ENCODE data around the gene TMEM38B.
"Not testable (repeated sequence)": the region's sequence is repeated elsewhere in the genome, so short reads cannot be mapped to it uniquely, and the experiment has no call there.

The TMEM38B gene

GRCh38 chr9:105683688-105684275 is 10.6 kb upstream of the TMEM38B start:
- no peak for DNase-seq

- no peak for DNase-seq
Measured at GRCh38 chr9:105686936-105687335, 7.4 kb upstream of the TMEM38B start.

GRCh38 chr9:105690742-105691141 is 3.6 kb upstream of the TMEM38B start:
- peak; percentile 8 to 10 for DNase-seq

- peak; percentile 32 to 41 for DNase-seq
Measured at GRCh38 chr9:105693435-105694189, 729 bp upstream of the TMEM38B start.

GRCh38 chr9:105694848-105695581 is 674 bp downstream of the TMEM38B start:
- peak; percentile 73 to 75 for DNase-seq

GRCh38 chr9:105696219-105696793 is 2.0 kb downstream of the TMEM38B start:
- DNase-seq = no peak

- no peak for DNase-seq
Measured at GRCh38 chr9:105697871-105698270, 3.5 kb downstream of the TMEM38B start.

- no peak for DNase-seq
Measured at GRCh38 chr9:105698348-105698870, 4.1 kb downstream of the TMEM38B start.

- DNase-seq = no peak
Measured at GRCh38 chr9:105700668-105701067, 6.3 kb downstream of the TMEM38B start.

- no peak for DNase-seq
Measured at GRCh38 chr9:105701145-105701544, 6.8 kb downstream of the TMEM38B start.

GRCh38 chr9:105702207-105702606 is 7.9 kb downstream of the TMEM38B start:
- DNase-seq = no peak

- not testable (repeated sequence) for DNase-seq
Measured at GRCh38 chr9:105703638-105704037, 9.3 kb downstream of the TMEM38B start.

GRCh38 chr9:105706156-105706555 is 11.8 kb downstream of the TMEM38B start:
- no peak for DNase-seq

GRCh38 chr9:105708405-105708804 is 14.1 kb downstream of the TMEM38B start:
- no peak for DNase-seq

GRCh38 chr9:105710638-105711037 is 16.3 kb downstream of the TMEM38B start:
- no peak for DNase-seq

- no peak for DNase-seq
Measured at GRCh38 chr9:105711867-105712266, 17.5 kb downstream of the TMEM38B start.

- DNase-seq = no peak
Measured at GRCh38 chr9:105712297-105712696, 18.0 kb downstream of the TMEM38B start.

GRCh38 chr9:105712773-105713172 is 18.4 kb downstream of the TMEM38B start:
- no peak for DNase-seq

GRCh38 chr9:105713260-105714019 is 19.1 kb downstream of the TMEM38B start:
- DNase-seq = no peak

GRCh38 chr9:105714020-105714331 is 19.6 kb downstream of the TMEM38B start:
- no peak for DNase-seq

GRCh38 chr9:105716146-105716545 is 21.8 kb downstream of the TMEM38B start:
- DNase-seq = no peak

GRCh38 chr9:105722099-105722498 is 27.8 kb downstream of the TMEM38B start:
- no peak for DNase-seq

- DNase-seq = no peak
Measured at GRCh38 chr9:105725370-105725769, 31.0 kb downstream of the TMEM38B start.
